Fibroblast of peridontal ligament (primary cell): ENCODE results near the gene SDK2.
A peak's percentile ranks its signal among the peaks of the same experiment; 100 is the strongest.

ENCODE experiments used
- DNase-seq: peaks from one replicate; pipeline ENCODE4 v3.0.0-alpha.2; 2010; ENCODE audit errors: extremely low read depth

SDK2 gene

DNA sequence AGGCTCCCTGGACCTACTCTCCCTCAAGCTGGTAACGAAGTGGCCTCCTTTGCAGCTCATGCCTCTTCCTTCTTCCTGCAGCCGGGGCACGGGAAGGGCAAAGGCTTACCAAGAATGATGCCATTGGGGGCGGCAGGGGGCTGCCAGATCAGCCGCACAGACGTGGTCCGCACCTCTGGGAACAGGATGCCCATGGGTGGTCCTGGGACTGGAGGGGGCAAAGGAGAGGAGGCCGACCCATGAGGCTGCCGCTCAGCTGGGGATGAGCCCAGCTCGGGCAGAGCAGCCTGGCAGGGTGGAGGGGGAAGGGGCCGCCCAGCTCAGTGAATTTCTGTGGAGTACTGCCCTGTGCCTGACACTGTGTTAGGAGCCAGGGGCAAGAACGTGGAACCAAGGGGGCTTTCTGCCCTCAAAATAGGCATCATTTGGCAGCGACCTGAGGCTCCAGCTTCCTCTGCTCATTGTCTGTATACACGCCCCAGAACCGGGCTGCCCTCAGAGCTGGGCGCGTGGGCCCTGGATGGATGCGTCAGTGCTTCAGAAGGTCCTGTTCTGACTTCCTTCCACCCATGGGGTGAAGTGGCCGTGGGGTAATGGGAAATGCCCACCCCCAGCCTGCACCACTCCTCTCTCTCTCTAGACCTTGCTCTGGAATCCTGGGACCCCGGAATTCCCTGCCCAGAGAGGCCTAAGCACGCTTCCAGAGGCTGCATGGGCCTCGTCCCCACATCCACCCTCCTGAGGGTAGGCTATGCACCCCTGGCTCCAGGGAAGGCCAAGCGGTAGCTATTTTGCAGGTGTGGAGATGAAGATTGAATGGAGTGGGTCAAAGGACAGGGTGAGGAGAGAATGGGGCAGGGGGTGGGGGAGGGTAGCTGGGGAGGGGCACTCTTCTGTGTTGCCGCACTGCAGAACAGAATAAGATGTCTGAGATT lies 252.6 kb downstream of the SDK2 start:
- DNase-seq: no peak

DNA sequence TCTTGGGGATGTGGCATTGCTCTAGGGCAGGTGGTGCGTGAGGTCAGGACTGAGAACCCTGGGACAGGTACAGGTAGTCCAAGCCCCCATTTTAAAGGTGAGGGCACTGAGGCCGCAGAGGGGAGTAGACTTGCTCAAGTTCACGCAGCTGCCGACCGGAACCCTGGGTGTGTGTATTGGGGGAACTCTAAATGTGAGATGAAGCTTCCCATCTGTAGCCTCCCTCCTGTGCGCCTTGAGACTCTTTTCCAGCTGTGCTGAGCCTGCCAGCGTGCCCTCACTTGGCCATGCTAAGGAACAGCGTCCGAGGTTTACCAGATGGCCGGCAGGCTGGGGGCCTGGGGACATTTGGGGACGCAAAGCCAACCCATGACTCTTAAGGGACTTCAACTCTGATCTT lies 253.4 kb downstream of the SDK2 start:
- no peak for DNase-seq

DNA sequence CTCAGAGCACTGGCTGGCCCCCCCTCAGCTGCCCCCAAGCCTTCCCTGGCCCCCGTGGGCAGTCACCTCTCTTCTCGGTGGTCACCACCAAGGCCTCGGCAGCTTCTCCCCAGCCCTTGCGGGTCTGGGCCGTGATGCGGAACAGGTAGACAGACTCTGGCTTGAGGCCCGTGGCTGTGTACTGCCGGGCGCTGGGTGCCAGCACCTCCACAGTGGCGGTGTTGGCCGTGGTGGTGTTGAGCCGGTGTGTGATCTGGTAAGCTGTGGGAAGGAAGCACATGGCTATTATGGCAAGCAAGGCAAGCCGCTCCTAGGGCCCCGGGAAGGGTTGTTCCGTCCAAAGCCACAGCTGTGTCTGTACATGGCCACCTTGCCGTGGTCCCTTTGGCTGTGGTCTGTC lies 254.0 kb downstream of the SDK2 start:
- DNase-seq: no peak

DNA sequence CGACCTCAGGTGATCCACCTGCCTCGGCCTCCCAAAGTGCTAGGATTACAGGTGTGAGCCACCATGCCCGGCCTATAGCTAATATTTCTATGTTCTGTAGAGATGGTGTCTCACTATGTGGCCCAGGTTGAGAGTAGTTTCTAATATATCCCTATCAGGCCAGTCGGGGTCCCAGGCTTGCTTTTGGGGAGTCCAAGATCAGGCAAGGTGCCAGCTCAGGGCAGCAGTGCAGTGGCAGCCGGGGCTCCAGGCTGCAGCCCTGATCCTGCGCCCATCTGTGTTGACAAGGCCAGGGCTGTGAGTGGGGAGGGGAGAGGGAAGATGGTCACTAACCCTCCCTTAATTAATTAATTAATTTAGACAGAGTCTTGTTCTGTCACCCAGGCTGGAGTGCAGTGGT lies 254.8 kb downstream of the SDK2 start:
- no peak for DNase-seq

DNA sequence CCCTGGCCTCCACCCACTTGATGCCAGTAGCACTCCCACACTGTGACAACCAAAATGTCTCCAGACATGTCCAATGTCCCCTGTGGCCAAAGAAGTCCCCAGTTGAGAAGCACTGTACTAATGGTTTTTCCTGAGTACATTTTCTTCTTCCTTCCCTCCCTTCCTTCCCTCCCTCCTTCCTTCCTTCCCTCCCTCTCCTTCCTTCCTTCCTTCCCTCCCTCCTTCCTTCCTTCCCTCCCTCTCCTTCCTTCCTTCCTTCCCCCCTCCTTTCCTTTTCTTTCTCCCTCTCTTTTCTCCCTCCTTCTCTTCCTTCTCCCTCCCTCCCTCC lies 255.7 kb downstream of the SDK2 start:
- DNase-seq: no peak

DNA sequence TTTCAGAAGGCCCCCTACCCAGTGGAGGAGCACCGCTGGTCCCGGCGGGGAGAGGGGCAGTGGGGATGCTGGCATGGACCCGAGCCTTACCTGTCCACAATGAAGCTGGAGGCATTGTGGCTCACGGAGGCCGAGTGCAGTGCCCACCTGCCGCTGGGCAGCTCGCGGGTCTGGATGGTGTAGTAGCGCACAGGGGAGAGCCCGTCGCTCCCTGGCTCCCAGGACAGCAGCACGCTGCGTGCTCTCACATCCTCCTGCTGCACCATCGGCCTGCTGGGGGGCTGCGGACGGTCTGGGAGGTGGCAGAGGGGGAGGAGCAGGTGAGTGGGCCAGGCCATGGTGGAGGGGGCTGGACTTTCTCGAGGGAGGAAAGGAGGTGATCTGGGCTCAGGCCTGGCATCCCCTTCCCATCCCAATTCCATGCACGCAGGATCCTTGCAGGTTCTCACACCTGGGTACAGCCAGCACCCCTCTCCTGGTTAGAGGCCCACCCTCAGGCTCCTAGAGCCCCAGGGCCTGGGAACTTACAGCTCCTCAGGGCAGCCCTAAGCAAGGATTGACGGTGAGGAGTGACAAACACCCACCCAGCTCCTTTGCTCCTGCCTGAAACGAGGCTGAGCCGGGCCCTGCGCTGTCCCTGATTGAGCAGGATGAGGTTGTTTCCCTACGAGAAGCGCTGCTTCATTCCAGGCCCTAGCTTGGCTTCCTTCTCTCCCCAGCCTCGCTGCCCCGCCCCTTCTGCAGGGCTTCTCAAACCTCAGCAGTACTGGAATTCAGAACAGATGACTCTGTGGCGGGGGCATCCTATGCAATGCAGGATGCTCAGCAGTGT lies 256.3 kb downstream of the SDK2 start:
- DNase-seq: peak; percentile 24

DNA sequence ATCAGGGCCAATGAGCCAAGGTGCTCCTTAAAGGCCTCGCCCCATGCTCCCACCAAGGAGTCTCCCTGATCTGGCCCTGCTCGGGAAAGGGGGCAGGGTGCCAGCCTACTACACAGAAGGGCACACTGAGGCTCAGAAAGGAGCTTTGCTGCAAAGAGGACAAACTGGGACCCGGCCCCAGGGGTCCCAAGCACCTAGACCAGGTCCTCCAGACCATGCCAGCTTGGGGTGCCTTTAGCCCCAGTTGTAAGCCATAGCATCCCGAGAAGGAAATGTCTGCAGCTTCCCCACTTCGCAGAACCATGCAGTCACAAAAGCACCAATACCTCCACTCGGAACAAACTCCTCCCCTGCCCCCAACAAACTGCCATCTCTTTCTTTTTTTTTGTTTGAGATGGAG lies 257.7 kb downstream of the SDK2 start:
- DNase-seq: no peak

DNA sequence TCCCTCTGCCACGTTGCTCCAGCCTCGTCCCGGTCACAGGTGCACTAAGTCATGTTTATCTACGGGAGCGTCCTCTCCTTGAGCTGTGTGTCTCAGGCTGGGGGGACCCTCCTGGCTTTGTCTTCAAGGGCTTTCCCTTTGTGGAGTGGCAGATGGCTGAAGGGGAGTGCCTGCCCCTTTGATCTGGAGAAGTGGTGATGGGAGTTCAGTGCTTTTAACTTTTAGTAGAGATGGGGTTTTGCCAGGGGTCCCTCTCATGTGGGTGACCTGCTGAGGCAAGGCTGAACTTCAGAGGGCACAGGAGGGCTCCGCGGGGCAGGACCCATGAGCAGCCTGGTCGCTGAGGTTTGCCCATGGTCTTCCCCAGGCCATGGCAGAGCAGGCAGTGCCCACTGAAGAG lies 259.3 kb downstream of the SDK2 start:
- no peak for DNase-seq

DNA sequence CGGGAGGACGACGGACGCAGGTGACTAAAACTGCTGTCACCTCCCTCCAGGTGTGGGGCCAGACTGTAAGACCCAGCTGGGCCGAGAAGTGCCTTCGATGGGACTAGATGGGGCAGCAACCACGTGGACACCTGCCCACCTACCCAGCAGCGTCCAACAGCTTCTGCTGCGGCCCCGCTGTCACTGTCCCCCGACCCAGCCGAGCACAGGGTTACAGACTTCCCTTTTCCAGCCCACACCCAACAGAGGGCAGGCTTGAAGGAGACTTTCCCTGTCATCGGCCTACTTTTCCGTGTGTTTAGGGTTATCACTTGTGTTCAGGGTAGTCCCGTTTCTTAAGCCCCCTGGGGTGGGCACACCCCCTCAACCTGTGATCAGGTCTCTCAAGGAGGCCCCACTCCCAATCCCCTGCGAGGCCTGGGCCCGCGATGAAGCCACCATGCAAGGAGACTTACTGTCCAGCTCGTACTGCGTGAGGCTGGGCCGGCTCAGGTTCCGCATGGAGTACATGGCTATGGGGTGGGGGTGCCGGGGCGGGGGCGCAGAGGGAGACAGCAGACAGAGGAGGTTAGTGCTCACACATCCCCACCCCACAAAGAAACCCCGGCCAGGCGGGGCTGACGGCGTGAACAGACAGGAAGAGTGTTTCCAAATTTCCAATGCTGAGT lies 263.7 kb downstream of the SDK2 start:
- no peak for DNase-seq

DNA sequence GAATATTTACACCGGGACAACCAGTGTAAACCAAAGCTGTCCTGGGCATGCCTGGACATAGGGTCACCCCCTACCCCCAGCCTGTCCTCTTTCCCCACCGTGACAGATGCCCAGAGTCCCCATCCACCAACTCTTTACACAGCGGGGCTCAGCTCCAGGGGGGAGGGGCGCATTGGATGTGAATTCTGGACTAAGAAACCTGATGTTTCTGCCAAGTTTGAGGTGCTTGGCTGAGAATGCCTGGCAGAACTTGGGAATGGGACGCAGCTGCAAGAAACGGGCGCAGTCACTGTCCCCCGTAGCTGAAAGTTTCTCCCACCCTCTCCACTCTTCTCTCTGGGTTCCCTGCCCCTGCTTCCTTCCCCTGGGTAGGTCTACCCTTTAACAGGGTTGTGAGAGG lies 264.4 kb downstream of the SDK2 start:
- no peak for DNase-seq

DNA sequence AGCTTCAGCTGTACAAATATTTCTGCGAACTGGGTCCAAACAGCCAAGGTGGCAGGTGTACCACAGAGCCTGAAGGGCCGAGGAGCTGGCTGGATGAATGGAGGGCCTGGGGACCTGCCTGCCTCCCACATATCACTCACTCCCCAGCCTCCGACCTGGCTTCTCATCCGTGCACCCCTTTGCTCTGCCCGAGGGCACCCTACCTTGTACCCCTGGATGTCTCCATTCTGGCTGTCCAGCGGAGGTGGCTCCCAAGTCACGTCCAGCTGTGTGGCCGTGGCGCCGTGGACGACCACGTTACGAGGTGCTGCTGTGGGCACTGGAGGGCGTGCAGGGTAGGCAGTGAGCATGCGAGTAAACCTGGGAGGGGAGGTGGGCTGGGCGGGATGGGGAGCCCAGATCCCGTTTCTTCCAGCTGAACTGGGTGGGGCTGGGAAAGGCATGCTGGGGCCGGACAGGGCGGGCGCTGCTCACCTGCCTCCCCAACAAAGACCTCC lies 265.2 kb downstream of the SDK2 start:
- no peak for DNase-seq

DNA sequence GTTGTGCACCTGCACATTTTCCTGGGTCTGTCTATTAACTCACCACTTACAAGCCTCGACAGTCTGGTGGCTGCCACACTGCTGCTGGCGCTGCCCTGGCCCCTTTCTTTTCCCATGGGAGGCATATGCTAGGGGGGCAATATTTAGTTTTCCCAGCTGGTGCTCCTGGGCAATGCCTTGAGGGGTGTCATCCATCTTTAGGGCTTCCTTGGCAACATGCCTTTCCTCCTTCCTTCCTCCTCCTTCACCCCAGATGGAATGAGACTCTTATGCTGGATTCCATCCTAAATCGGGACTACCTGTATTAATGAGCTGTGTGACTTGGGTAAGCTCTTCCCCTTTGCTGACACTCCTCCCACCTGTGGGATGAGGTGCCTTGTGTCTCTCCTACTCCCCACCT lies 267.6 kb downstream of the SDK2 start:
- DNase-seq: no peak

DNA sequence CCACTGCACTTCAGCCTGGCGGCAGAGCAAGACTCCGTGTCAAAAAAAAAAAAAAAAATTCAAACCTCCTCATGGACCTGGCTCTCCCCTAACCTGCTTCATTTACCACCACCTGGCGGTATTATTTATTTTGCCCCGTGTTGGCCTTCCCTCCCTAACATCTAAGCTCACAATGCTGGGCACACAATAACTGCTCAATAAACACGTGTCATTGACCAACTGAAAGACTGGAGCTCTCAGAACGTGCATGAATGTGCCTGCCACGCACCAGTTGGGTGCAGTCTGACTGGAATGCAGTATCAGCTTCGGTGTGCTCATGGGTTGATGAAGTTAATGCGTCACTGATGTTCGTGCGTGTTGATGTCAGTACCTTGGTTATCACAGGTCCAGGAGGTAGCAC lies 268.1 kb downstream of the SDK2 start:
- no peak for DNase-seq

DNA sequence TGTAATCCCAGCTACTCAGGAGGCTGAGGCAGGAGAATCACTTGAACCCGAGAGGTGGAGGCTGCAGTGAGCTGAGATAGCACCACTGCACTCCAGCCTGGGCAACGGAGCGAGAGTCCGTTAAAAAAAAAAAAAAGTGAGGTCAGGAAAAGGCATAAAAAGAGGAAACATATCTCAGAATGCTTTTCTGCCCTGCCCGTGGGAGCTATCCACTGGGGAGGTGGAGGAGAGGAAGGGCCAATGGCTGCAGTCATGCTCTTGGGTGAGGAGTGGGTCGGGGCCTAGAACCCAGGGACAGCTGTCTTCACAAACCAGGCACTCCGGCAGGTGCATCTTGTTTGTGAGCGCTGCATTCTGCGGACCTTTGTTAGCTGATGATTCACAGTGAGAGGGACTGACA lies 272.4 kb downstream of the SDK2 start:
- DNase-seq: no peak

DNA sequence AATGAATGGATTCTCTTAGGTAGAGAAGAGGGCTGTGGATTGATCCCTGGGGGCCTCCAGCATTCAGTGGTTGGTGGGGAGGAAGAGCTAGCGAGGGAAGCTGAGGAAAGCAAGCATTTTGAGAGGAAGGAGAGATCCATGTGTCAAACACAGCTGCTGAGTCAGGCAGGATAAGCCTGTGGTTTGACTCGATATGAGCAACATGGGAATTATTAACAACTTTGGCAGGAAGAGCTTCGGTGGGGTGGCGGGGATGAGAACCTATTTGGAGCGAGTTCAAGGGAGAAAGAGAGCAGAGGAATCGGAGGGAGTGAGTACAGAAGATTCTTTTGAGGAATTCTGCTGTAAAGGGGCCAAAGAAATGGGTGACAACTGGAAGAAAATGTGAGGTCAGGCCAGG lies 273.0 kb downstream of the SDK2 start:
- DNase-seq: peak; percentile 55

DNA sequence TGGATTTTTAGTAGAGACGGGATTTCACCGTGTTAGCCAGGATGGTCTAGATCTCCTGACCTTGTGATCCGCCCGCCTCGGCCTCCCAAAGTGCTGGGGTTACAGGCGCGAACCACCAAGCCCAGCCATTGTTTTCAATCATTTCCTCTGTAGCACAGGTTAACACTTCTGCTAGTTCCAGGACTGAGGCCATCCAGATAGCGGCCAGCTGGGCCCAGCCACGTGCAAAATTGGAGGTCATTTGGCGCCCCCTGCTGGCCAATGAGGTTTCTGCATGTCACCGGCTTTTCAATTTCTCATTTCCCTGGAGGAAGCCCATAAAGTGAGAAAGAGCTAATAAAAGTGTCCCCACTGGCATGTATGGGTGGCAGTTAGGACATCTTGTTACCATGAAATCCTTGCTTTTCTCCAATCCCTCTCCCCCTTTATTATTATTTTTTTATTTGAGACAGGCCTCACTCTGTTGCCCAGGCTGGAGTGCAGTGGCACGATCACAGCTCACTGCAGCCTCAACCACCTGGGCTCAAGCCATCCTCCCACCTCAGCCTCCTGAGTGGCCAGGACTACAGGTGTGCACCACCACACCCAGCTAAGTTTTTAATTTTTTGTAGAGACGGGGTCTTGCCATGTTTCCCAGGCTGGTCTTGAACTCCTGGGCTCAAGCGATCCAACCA lies 274.3 kb downstream of the SDK2 start:
- DNase-seq: peak; percentile 76

DNA sequence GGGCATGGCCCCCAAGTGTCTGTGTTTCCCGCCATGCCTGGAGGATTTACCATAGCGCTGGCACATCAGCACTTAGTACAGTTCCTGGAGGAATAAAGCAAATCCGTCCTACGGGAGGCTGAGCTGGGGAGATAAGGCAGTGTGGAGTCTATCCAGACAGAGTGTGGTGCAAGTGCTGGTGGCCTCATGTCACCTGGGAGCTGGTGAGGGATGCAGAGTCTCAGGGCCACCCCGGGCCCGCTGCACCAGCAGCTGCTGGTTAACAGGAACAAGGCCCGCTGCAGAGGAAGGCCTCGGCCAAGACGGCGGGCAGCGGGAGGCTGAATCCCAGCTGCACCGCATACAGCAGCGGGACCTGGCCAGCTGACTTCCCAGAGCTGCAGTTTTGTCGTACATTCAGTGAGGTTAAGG lies 275.1 kb downstream of the SDK2 start:
- no peak for DNase-seq

DNA sequence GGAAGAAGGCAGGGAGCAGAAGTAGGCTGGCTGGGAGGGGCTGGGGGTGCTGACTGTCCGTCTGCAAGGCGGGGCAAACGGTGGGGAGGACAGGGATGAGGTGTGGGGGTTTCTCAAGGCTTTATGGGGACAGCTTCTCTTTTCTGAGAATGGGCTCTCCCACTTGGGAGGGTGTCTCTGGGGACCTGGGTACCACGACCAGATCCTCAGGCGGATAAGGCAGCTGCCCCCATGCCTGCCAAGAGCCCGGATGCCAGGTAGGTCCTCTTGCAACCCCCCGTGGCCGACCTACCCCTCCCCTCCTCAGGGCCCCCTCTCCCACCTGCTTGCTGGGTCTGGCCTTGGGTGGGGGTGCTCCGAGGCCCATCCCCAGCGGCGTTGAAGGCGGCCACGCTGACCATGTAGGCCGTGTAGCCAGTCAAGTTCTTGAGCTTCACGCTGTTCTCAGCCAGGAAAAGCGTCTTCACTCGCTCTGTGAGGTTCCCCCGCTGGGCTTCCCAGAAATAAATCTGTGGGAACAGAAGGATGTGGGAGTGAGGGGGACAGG lies 276.1 kb downstream of the SDK2 start:
- DNase-seq: no peak

DNA sequence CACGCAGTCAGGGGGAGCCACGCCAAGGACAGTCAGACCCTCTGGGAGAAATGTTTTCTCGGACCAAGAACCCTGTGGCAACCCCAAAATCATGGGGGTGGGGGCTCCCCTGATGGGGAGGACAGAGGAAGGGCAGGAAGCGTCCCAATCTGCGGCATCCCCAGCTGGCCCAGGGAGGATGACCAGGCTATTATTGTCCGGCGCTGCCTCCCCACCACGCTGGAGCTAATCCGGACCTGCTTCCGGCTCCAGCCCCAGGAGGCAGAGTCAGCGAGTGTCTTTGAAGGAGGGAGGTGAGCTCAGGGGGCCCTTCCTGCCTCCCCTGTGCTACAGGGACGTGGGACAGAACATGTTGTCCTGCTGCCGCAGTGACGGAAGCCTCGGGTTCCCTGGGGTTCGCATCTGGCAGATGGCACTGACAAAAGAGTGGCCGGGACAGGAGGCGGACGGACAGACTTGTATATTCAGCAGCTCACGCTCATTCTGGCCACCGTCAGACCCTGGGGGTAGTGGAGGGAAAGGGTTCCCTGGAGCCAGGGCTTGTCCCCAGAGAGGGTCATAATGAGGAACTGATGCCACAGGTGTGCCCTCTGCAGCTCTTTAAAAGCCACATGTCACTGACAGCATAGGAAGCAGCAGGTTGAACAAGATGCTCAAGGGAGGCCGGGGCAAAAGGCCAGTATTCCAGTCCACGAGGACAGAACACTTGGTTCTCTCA lies 278.2 kb downstream of the SDK2 start:
- no peak for DNase-seq

DNA sequence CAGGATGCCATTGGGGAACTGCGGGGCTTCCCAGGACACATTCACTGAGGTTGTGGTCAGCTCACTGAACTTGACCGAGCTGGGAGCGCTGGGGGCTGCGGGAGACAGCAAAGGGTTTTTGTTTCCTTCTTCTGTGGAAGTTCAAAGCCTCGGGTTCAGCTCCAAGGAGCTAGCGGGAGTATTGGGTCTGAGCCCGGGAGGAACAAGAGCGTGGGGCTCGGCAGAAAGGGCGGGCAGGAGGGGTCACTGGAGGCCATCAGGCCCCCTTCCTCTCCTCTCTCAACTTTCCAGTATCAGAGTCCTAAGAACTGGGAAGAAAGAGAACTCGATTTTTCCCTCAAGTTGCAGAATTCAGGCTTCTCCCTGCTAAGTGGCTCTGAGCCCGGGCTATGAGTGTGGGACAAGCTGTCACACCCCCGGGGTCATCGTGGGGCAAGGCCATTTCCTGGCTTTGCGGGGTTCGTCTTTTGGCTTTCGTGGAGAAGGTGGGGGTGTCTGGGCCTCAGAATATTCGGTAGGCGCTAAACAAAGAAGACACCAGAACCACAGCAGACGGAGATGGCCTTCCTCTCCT lies 278.9 kb downstream of the SDK2 start:
- DNase-seq: no peak

DNA sequence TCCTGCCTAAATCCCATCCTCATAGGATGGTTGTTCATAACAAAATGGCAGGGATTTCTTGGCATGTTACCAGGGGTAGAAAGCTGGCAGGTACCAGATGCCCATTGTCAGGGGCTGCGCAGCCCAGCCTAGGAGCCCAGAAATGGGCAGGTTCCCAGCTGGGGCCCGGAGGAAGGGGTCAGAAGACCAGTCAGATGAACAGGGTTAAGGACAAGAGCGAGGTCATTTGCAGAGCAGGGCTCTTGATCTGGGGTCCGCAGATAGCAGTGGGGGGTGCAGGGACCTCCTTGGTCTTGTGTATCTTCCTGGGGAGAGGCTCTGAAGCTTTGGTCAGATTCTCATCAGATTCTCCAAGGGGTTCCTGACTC lies 280.1 kb downstream of the SDK2 start:
- no peak for DNase-seq
